Psoas muscle (tissue), 8 donors: ENCODE data around the gene RPS6KA2. TPM values are rescaled to one million over a fixed set of nuclear protein-coding genes. Genes with fewer than 3 reads are reported as not detected.

ENCODE experiments used
- ATAC-seq, 4 donors: fragments of 200-7000 bp; cut with Tn5 transposase; one replicate each; pipeline ENCODE4 v1.9.1; 2020; ENCODE audit warnings: moderate library complexity in 3 of 4, mild to moderate bottlenecking in 2 of 4
- DNase-seq, 2 donors: peaks; one replicate each; pipeline ENCODE4 v3.0.0-alpha.2; 2020
- H3K27ac ChIP-seq: fragments of 200-600 bp; one replicate; pipeline ENCODE4 v1.8.0; 2022
- H3K27me3 ChIP-seq, 3 donors: fragments of 200-600 bp in 1 of 3; one replicate each; pipeline versions ENCODE4 v1.6.1 to v1.8.0; 2013 to 2022; ENCODE audit warnings: low read length in 2 of 3, mild to moderate bottlenecking in 2 of 3, moderate library complexity in 1 of 3; ENCODE audit not compliant: insufficient read depth in 3 of 3
- H3K36me3 ChIP-seq, 2 donors: fragments of 200-600 bp in 1 of 2; one replicate each; pipeline versions ENCODE4 v1.6.1 to v1.8.0; 2013 to 2022; ENCODE audit warnings: low read depth in 1 of 2, mild to moderate bottlenecking in 1 of 2, moderate library complexity in 1 of 2; ENCODE audit not compliant: insufficient read depth in 1 of 2
- H3K4me1 ChIP-seq: fragments of 200-600 bp; one replicate; pipeline ENCODE4 v1.8.0; 2022
- H3K4me3 ChIP-seq: fragments of 200-600 bp; one replicate; pipeline ENCODE4 v1.8.0; 2022; ENCODE audit warnings: mild to moderate bottlenecking
- H3K9me3 ChIP-seq: fragments of 200-600 bp; one replicate; pipeline ENCODE4 v1.8.0; 2022
- CTCF ChIP-seq: fragments of 200-600 bp; IDR thresholded peaks from one replicate; pipeline ENCODE4 v1.8.0; 2022; ENCODE audit warnings: antibody characterized with exemption
- WGBS, 3 donors: extraction: QIAGEN DNeasy Blood & Tissue Kit; methylation state at CpG; one replicate each; pipeline versions ENCODE4 v1.1.6 to v1.1.7; 2013; 5-methylcytosine and 5-hydroxymethylcytosine counted together
- intact Hi-C, 2 donors: fragments of 100-400 bp; cut with DNase I; formaldehyde crosslinking; loops; one replicate each; pipeline versions ENCODE4 v1.11.0 to v1.14.2; 2022
- polyA plus RNA-seq, 3 donors: library from polyadenylated mRNA; stranded (reverse); fragments of 200-250 nt; gene quantifications; one replicate each; pipeline ENCODE4 v1.2.3, GENCODE V29; 2013
- total RNA-seq, 4 donors: library from RNA; stranded (reverse); fragmentation: NEBNext Ultra II Directional in 2 of 4; extraction: Animal tissue kit (Norgen Biotek cat#: 25700) in 2 of 4; gene quantifications; one replicate each; pipeline versions ENCODE4 v1.2.1 to v1.2.4, GENCODE V29; 2021 to 2023
- donor health status: healthy with polysubstance abuse.
- donor health status: DM: no; HTN: no; CAD: no; lungs with moderate emphysema.
- donor health status: Bipolar disorder and iron deficiency.
- donor health status: healthy.
- donor health status: DM: yes; HTN: yes; CAD: no.
- donor health status: DM: no; HTN: no; CAD: no.
- donor health status: DM: no; HTN: no; CAD: no.
- donor health status: DM: yes; HTN: yes; CAD: no.

The RPS6KA2 gene
- total and polyA plus RNA-seq, 7 donors, result 7.8 to 40.4 (median 20.0) TPM

- no peak overlapping the region for H3K4me3 ChIP-seq
- intact Hi-C loops, result loop anchor here (5.0 kb wide), 4 partner anchors 62 to 137 kb away; partner anchors contain the start of gene RPS6KA2 (in 1 of the 2)
- peaks cover 39% of the 10 kb centered on the region for H3K4me1 ChIP-seq
- H3K27me3 ChIP-seq, result no peaks in the 10 kb centered on the region
- no peak for TF ChIP-seq CTCF
- ATAC-seq, result no peak
- H3K36me3 ChIP-seq, result no peaks in the 10 kb centered on the region
- H3K27ac ChIP-seq, result peak overlapping the region; percentile 51
- H3K9me3 ChIP-seq, result no peaks in the 10 kb centered on the region
- no peak for DNase-seq
- 79 to 87% (median 79%) methylated on average over 6 of the region's 6 CpGs for WGBS, 3 donors
Observed at GRCh38 chr6:166555086-166555485, 72.0 kb downstream of the RPS6KA2 start.

- H3K9me3 ChIP-seq, result no peaks in the 10 kb centered on the region
- intact Hi-C loops, result no loop called here
- WGBS, 3 donors, result 41 to 68% (median 56%) methylated on average over 8 of the region's 8 CpGs
- H3K27me3 ChIP-seq, result no peaks in the 10 kb centered on the region
- DNase-seq (no peak), ATAC-seq (no peak)
- H3K36me3 ChIP-seq, result no peaks in the 10 kb centered on the region
- peak overlapping the region; percentile 51 for H3K27ac ChIP-seq
- peaks cover 39% of the 10 kb centered on the region for H3K4me1 ChIP-seq
- no peak overlapping the region for H3K4me3 ChIP-seq
- no peak for TF ChIP-seq CTCF
Observed at GRCh38 chr6:166554316-166554715, 72.7 kb downstream of the RPS6KA2 start.

GRCh38 chr6:166553563-166554271, 73.3 kb downstream of the RPS6KA2 start:
- 47 to 60% (median 55%) methylated on average over 13 of the region's 13 CpGs for WGBS, 3 donors
- peaks cover 39% of the 10 kb centered on the region for H3K4me1 ChIP-seq
- H3K27ac ChIP-seq, result peak overlapping the region; percentile 51
- no peaks in the 10 kb centered on the region for H3K9me3 ChIP-seq
- no peaks in the 10 kb centered on the region for H3K27me3 ChIP-seq
- H3K36me3 ChIP-seq, result no peaks in the 10 kb centered on the region
- intact Hi-C loops, result no loop called here
- ATAC-seq (peak in 1 of 4 donors; percentile 24), DNase-seq (peak; percentile 62 to 73)
- TF ChIP-seq CTCF, result no peak
- H3K4me3 ChIP-seq, result no peak overlapping the region

GRCh38 chr6:166552600-166552999, 74.5 kb downstream of the RPS6KA2 start:
- ATAC-seq (no peak), DNase-seq (no peak)
- H3K27ac ChIP-seq, result peak overlapping the region; percentile 51
- H3K4me1 ChIP-seq, result peaks cover 32% of the 10 kb centered on the region
- H3K27me3 ChIP-seq, result no peaks in the 10 kb centered on the region
- WGBS, 3 donors, result 81 to 85% (median 85%) methylated on average over 7 of the region's 7 CpGs
- intact Hi-C loops, result no loop called here
- no peak for TF ChIP-seq CTCF
- H3K4me3 ChIP-seq, result no peak overlapping the region
- no peaks in the 10 kb centered on the region for H3K9me3 ChIP-seq
- no peaks in the 10 kb centered on the region for H3K36me3 ChIP-seq
